Neural progenitor cell (in vitro differentiated cells): ENCODE measurements around the gene LMO1.

ENCODE experiments used
- EZH2 ChIP-seq: fragments of 200-600 bp; sonication (generic); IDR thresholded peaks from 2 replicates; pipeline ENCODE4 v1.6.1; 2017; ENCODE audit warnings: antibody characterized with exemption, mild to moderate bottlenecking, moderate library complexity
- EZH2phosphoT487 ChIP-seq: fragments of 200-600 bp; sonication (generic); IDR thresholded peaks from 2 replicates; pipeline ENCODE4 v1.6.1; 2017; ENCODE audit warnings: antibody characterized with exemption
- TF ChIP-seq, protein P1 (sequence below): fragments of 200-600 bp; sonication (generic); IDR thresholded peaks from 2 replicates; pipeline ENCODE4 v1.5.1; 2017; ENCODE audit warnings: antibody characterized with exemption, mild to moderate bottlenecking

DNA sequence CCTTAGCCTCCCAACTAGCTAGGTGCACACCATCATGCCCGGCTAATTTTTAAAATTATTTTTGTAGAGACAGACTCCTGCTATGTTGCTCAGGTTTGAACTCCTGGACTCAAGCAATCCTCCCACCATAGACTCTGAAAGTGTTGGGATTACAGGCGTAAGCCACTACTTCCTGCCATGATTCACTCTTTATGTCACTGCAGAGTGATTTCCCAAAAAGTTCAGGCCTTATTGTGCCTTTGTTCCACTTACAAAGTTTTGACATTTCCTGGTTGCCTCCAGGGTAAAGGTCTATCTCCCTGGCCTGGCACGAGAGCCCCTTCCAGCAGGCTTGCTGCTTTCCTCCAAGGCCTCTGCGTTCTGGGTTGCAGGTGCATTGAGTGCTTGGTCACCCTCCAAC lies 50.3 kb downstream of the LMO1 start:
- TF ChIP-seq, protein P1, sequence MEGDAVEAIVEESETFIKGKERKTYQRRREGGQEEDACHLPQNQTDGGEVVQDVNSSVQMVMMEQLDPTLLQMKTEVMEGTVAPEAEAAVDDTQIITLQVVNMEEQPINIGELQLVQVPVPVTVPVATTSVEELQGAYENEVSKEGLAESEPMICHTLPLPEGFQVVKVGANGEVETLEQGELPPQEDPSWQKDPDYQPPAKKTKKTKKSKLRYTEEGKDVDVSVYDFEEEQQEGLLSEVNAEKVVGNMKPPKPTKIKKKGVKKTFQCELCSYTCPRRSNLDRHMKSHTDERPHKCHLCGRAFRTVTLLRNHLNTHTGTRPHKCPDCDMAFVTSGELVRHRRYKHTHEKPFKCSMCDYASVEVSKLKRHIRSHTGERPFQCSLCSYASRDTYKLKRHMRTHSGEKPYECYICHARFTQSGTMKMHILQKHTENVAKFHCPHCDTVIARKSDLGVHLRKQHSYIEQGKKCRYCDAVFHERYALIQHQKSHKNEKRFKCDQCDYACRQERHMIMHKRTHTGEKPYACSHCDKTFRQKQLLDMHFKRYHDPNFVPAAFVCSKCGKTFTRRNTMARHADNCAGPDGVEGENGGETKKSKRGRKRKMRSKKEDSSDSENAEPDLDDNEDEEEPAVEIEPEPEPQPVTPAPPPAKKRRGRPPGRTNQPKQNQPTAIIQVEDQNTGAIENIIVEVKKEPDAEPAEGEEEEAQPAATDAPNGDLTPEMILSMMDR = no peak
- TF ChIP-seq EZH2 = no peak
- TF ChIP-seq EZH2phosphoT487 = no peak
